GM19099 (cell line): ENCODE measurements around the gene WSCD1.

Experiments
- POLR2A ChIP-seq: IDR thresholded peaks from 3 replicates; pipeline ENCODE4 v1.6.1; 2011; ENCODE audit warnings: low read depth; ENCODE audit not compliant: insufficient read length; ENCODE audit errors: extremely low read depth

The WSCD1 gene

DNA sequence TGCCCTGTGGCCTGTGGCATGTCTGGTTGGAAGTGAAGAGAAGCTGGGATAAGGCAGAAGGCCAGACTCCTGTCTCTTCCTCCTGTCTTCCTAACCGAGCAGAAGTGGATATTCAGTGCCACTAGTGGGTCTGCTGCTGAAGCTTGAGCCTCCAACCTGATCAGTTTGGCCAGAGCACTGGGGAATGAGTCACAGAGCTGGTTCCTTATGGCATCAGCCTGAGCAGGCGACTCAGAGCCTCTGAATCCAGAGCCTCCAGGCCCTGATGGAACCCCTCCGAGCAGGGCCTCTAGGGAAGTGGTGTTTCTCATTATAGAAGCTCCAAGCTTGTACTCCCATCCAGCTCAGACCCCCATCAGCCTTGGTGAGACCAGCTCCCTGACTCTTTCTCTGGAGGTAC lies 2.0 kb downstream of the WSCD1 start:
- no peak for TF ChIP-seq POLR2A

DNA sequence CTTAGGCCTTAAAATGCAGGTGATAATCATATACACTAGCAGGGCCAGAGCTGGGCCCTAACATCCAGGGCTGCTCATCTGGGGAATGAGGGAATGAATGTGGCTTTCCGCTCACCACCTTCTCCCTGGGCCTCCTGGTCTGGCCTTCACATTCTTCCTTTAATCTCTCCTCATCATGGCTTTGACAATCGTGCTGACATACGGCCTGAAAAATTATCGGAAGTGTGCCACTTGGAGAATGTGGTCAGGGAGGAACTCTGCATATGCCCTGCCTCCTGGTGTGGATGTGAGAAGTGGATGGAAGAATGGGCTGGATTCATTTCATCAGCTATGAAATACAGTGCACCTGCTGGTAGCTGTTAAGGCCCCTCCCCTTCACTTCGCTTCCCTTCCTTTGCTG lies 2.4 kb downstream of the WSCD1 start:
- no peak for TF ChIP-seq POLR2A

DNA sequence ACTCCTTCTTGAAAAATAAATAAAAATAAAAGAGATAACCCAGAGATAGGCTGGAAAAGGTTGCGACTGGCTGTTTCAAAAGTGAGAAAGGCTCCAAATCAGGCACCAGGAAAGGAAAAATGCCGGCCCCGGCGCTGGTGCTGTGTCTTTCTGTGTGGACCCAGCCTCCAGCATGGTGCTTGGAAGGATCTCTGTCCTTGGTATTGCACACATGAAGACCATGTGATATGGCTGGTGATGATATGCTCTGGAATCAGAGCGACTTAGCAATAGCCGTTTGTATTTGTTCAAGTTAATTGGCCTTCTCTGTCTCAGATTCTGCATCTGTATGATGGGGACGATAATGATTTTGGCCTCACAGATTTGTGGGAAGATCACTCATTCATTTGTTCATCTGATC lies 3.4 kb downstream of the WSCD1 start:
- no peak for TF ChIP-seq POLR2A

DNA sequence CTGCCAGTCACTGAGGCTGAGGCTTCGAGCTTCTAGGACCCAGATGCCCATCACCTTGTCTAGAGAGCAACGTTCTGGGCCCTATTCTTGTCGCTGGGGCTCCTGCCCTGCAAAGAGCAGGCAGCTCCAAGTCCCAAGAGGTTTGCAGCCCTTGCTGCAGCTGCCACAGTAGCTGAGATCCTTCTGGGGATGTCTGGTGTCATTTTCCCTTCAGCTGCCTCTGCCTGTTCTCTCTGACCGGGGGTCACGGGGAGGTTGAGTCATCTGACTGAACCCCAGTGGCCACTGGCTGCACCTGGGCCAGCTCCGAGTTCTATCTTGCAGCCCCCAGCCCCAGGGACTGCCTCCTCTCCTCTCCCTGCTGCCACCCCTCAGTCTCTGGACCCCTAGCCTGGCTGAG lies 4.9 kb downstream of the WSCD1 start:
- TF ChIP-seq POLR2A, result no peak

DNA sequence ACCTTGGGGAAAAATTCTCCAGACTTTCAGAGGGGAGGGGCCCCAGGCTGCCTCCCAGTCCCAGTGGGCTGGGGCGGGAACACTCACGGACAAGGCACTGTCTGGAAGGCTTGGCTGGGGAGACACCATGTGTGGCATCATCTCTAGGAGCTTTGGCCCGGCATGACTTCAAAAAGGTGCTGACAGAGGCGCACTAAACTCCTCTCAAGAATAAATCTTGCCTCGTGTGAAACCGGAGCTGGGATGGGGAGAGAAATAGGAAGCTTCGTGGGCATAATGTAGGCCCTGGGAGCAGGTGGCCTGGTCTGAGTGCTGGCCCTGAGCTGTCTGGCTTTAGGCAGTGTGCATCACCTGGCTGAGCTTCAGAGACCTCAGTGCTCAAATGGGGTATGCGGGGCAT lies 5.7 kb downstream of the WSCD1 start:
- TF ChIP-seq POLR2A, result no peak

DNA sequence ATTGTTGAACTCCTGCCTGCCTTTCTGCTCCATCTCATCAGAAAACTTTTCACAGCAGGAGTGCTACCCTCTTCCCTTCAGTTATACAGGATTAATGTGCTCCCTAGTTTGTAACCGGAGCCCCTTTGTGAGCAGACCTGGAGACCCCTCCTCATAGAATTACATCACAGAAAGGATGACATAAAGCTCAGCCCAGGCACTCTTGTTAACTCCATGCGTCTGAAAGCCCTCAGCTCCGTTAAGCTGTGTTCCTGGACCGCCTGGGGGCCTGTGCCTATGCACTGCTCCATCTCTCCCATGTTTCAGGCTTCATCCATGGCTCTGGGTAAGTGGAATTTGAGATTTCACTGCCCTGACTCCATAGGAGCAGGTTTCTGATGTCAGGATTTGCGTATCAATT lies 7.6 kb downstream of the WSCD1 start:
- TF ChIP-seq POLR2A, result no peak

DNA sequence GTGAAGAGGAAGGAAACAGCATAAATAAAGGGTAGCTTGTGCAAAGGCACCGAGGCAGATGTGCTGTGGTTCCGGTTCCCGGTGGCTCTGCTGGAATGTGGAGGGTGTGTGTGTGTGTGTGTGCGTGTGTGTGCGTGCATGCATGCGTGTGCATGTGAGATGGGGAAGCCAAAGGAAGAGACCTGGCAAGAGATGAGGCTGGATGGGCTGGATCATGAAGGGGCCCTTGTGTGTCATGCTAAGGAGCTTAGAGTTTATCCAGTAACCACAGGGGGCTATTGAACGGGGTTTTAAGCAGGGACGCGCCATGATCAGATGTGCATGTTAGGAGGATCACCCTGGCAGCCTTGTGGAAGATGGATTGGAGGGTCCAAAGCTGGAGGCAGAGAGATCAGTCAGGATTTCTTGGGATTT lies 8.3 kb downstream of the WSCD1 start:
- no peak for TF ChIP-seq POLR2A

DNA sequence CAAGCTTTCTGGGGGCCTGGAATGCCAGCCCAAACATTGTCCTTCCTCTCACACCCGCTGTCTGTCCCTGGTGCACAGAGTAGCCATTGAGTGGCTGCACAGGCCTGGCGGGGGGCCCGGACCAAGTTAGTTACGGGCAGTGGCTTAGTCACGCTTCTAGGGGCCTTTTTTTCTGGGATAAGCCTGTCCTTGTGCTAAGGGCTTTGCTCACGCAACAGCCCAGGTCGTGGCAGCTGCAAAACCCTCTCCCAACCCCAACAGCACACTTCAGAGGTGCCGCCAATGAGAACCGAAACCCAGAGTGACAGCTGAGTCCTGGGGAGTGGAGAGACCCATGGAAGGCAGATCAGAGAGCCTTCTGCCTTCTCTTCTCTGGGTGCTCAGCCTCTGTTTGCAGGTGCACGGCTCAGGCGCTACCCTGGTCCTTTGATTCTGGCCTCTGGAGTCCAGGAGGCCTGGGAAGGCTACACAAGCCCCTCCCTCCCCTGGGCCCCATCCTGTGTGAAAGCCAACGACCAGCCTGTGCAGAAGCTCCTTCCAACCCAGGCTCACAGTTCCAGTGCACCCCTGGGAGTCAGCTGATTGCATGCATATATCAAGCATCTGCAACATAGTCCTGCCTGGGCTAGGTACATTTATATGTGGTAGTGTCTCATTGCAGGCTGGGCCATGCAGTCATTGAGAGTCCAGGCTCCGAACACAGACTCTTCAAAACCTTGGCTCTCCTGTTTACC lies 9.1 kb downstream of the WSCD1 start:
- TF ChIP-seq POLR2A, result no peak

DNA sequence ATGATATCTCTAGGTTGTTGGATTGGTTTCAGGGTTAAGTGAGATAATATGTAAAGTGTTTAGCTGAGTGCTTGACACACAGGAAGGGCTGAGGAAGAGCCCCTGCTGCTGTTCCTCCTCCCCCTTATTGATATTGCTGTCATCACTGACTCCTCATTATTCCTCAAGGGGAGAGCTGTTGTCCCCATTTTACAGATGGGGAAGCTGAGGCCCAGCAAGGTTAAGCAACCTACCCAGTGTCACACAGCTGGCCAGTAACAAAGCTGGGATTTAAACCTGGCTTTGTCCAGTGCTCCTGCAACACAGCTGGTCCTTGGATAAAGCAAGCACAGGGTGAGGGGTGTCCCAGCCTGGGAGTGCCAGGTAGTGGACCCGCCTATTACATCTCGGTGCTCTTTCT lies 9.8 kb downstream of the WSCD1 start:
- no peak for TF ChIP-seq POLR2A

DNA sequence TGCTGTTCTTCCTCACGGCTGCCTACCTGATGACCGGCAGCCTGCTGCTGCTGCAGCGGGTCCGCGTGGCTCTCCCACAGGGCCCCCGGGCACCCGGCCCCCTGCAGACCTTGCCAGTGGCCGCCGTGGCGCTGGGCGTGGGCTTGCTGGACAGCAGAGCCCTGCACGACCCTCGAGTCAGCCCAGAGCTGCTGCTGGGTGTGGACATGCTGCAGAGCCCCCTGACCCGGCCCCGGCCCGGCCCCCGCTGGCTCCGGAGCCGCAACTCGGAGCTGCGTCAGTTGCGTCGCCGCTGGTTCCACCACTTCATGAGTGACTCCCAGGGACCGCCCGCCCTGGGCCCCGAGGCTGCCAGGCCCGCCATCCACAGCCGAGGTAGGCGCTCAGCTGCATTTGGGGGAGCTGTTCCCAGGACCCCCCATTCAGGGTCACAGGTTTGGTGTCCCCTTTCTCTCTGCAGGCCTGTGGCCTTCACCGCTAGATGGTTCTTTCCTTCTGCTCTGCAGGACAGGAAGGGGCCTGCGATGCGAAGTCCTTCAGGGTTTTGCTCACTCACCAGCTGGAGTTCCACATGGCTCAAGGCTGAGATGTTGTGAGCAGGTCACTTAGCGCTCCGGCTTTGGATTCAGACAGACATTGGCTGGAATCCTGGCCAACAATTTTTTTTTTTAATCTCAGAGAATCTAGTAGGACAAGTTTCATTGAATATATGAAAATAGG lies 10.7 kb downstream of the WSCD1 start:
- TF ChIP-seq POLR2A, result no peak

DNA sequence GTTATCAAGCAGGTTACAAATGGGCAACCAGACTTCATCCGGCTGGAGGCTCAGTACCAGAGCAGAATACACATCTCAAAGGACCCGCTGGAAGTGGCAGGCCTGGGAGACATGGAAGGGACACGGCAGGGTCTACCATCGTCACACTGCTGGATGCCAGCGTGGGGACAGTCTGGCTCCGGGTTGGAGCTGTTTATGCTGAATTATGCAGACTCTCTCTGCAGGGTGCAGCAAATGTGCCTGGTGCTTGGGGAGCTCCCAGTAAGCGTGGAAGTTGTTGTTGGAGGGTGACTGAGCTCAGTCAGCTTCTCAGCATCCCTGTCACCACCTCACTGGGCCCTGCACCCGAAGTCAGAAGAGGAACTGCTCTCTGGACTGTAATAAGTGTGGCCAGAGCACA lies 12.2 kb downstream of the WSCD1 start:
- no peak for TF ChIP-seq POLR2A

DNA sequence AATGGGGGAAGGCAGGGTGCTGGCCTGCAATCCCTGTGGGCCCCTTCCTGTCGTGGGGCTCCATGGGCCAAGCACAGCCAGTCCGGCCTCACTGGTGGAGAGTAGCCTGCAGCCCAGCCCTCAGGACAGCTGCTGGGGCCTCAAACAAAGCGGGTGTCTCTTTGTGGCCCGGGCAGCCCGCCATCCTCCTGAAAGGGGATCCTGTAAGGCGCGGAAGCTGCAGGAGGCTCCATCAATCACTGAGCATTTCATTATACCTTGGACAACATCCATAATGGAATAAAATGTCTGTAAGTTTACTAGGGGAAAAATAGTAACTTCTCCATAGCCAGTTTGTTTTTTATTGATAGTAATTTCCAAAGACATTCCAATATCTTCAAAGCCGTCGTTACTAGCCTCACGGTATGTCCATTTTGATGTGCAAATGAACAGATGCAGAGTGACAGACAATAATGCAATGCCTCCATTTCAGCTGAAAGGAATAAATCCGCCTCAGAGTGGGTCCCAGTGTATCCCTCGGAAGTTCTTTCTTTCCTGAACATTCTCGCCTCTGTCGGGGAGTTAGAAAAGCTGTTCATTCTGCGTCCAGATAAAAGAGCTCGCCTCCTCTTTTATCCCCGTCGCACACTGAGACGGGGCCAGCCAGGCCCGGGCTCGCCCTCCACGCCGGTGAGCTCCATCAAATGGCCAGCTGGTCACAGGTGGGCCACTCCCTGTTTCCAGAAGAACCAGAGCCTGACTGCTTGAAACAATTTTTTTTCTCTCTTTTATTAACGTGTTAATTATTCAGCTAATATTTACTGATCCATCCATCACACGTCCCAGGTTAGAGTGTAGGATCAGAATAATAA lies 14.4 kb downstream of the WSCD1 start:
- TF ChIP-seq POLR2A, result no peak

DNA sequence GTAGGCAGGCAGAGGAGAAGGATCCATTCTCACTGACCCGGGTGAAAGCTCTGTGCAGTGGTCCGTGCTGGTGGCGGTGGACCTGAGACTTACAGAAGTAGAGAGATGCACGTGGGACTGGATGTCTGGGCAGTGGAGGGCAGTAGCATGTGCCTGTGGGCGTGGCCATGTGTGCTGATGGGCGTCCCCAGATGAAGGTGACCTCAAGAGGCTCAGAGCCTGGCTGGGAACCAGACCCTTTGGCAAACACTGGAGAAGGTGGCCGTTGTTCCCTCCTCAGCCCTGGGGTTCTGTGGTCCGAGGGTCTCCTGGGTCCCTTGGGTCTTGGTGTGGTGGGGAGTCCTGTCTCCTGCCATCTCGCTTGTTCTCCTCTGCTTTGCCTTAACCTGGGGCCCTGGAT lies 15.6 kb downstream of the WSCD1 start:
- TF ChIP-seq POLR2A, result no peak

DNA sequence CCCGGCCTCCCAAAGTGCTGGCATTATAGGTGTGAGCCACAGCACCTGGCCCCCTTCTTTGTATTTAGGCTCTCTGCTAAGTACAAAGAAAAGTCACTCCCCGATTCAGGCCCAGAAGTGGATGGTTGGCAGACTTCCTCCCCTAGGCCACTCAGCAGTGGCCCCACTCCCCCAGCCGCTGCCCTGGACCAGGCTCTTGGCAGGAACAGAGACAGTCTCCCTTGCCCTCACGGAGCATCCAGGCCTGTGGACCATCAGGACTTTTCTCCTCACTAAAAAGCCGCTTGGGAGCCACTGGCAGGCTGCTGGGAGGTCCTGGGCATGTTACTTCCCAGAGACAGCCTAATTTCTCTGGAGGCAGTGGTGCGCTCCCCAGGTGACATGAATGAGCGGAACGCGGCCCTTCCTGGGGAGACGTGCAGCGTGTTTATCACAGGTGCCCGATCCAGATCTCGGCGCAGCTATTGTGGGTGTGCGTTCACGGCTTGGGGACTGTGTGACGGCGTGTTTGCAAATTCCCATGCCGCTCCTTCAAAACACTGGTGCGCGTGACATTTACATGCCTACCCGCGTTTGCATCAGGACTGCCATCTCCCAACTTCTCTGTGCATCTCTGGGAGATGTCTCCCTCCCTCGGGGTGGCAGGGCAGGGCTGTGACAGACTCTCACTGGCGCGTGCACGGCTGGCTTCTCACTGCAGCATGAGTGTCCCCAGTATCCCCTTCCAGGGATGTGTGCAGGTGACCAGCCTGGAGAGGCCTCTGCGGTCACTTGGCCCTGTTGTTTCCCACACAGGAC lies 16.6 kb downstream of the WSCD1 start:
- no peak for TF ChIP-seq POLR2A

DNA sequence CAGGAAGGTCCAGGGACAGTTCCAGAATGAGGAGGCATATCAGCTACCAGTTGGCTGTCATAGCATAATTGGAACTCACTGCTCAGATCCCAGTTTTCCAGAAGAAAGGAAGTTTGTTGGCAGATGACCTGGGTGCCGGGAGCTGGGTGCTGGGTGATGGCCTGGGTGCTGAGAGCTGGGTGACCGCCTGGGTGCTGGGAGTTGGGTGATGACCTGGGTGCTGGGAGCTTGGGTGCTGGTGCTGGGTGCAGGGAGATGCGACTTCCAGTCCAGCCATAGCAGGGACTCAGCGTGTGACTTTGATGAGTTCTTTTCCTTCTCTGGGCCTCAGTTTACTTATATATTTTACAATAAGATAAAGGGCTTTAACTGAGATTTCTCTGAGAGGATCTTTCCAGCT lies 18.0 kb downstream of the WSCD1 start:
- no peak for TF ChIP-seq POLR2A
